GM19240 (cell line): ENCODE measurements around the gene CDC42BPA.
"Not testable (repeated sequence)": the region's sequence is repeated elsewhere in the genome, so short reads cannot be mapped to it uniquely, and the experiment has no call there.

Experiments
- DNase-seq: peaks from one replicate; pipeline ENCODE4 v3.0.0; 2011; ENCODE audit warnings: low spot score; ENCODE audit not compliant: insufficient read length

Gene CDC42BPA, protein sequence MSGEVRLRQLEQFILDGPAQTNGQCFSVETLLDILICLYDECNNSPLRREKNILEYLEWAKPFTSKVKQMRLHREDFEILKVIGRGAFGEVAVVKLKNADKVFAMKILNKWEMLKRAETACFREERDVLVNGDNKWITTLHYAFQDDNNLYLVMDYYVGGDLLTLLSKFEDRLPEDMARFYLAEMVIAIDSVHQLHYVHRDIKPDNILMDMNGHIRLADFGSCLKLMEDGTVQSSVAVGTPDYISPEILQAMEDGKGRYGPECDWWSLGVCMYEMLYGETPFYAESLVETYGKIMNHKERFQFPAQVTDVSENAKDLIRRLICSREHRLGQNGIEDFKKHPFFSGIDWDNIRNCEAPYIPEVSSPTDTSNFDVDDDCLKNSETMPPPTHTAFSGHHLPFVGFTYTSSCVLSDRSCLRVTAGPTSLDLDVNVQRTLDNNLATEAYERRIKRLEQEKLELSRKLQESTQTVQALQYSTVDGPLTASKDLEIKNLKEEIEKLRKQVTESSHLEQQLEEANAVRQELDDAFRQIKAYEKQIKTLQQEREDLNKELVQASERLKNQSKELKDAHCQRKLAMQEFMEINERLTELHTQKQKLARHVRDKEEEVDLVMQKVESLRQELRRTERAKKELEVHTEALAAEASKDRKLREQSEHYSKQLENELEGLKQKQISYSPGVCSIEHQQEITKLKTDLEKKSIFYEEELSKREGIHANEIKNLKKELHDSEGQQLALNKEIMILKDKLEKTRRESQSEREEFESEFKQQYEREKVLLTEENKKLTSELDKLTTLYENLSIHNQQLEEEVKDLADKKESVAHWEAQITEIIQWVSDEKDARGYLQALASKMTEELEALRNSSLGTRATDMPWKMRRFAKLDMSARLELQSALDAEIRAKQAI (N-terminal part only)

DNA sequence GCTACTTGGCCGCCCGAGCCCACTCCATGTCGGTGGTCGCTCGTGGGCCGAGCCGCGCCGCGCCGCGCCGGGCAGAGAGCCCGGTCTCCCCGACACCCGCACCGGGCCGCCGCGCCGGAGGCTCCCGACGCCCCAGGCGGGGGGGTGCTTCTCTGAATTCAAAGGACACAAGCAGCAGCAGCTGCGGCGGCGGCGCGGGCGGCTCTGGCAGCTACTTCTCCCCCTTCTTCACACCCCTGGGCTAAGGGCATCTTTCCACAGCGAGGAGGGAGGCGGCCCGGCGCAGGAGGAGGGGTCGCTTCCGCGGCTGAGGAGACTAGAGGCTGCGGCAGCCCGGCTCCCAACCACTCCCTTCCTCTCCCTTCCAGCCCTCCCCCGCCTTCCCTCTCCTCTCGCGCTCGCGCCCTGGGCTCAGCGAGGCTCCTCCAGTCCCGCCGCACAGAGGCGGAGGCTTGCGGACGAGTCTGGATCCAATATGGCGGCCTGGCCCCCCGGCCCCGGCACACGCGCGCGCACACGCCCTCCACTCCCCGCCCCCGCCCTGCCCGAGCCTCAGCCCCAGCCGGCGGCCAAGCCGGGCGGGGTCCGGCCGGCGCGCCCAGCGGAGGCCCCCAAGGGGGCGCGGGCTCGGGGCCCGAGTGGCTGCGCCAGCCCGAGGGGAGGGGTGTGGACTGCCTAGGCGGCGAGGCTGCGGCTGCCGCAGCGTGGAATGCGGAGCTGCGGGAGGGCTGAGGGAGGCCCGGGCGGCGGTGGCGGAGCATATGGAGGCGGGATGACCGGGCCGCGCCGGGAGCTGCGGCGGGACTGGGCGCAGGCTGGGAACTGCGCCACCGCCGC, at the start of gene CDC42BPA:
Gene CDC42BPA, minus strand, starts transcription at position 477 of the 837 bp plus-strand sequence. CDS start 1,310 bp downstream, outside the sequence.
- peak; percentile 23 for DNase-seq

DNA sequence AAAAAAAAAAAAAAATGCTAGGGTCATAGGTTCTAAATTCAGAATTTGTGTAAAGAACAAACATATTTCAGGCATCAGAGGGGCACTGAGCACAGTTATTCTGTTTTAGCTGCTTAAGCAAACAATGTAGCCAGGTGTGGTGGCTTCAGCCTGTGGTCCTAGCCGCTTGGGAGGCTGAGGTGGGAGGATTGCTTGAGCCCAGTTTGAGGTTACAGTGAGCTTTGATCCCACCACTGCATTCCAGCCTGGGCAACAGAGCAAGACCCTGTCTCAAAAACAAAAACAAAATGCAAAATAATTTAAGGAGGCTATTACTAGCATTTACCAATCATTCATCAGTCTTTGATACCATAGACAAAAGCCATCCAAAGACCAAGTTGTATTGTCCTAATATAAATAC, 49.7 kb upstream of the CDC42BPA start:
- DNase-seq = no peak

DNA sequence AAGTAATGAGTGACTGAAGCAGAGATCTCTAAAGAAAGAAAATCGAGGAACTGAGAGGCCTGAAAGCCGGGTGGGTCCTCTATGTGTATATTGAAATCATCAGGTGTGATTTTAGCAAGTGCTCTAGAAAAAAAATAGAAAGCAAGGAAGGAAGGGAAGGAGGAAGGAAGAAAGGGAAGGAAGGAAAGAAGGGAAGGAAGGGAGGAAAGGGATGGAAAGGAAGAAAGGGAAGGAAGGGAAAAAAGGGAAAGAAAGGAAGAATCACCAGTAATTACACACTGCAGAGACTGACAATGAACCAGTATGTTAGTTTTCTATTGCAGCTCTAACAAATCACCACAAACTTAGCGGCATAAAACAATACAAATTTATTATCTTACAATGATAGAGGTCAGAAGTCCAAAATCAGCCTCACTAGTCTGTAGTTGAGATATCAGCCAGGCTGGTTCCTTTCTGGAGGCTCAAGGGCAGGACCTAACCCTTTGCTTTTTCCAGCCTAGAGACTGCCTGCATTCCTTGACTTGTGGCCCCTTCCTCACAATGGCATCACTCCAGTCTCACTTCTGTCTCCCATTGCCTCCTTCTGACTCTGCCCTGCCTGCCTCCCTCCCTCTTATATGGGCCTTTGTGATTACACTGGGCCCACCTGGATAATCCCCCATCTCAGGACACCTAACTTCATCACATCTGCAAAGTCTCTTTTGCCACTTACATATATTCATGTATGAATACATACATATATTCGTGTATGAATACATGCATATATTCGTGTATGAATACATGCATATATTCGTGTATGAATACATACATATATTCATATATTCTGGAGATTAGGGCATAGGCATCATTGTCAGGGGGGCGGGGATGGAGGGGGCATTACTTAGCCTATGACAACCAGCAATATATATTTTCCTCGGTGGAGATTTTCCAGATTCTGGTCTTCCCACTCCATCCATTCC, 47.5 kb upstream of the CDC42BPA start:
- no peak for DNase-seq

DNA sequence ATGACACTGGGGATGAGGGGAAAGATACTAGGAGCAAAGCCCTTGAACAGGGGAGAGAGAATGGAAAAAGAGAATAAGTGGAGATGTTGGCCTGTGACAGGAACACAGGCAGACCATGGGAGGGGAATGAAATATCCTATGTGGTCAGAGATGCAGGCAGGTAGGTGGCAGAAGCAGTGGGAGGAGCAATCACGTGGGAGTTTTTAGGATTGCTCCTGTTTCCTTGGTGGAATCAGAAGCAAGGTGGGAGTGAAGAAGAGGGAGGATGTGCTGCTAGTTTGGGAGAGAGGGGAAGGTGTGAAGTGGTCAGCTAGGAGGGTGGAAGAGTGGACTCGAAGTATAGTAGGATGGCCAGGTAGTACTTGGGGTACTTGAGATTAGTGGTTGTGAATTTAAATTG, 46.4 kb upstream of the CDC42BPA start:
- no peak for DNase-seq

DNA sequence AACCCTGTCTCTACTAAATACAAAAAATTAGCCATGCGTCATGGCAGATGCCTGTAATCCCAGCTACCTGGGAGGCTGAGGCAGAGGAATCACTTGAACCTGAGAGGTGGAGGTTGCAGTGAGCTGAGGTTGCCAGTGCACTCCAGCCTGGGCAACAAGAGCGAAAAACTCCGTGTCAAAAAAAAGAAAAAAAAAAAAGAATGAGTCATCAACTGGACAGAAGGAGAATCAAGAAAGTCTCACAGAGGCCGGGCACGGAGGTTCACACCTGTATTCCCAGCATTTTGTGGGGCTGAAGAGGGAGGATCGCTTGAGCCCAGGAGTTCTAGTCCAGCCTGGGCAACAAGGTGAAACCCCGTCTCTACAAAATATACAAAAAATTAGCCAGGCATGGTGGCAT, 45.5 kb upstream of the CDC42BPA start:
- no peak for DNase-seq

DNA sequence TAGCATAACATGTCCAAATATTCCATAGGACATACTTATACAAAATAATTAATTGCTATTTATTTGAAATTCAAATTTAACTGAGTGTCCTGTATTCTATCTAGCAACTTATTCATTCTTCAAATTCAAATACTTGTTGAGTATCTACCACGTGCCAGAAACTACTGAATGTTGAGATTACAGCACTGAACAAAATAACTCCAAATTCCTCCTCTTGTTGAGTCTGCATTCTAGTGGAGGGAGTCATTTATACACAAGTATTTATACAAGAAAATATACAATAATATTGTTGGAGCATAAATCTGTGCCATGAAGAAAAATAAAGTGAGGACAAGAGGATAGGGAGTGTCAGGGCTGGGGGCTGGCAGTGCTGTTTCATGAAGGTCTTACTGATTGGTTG, 43.7 kb upstream of the CDC42BPA start:
- DNase-seq = no peak

DNA sequence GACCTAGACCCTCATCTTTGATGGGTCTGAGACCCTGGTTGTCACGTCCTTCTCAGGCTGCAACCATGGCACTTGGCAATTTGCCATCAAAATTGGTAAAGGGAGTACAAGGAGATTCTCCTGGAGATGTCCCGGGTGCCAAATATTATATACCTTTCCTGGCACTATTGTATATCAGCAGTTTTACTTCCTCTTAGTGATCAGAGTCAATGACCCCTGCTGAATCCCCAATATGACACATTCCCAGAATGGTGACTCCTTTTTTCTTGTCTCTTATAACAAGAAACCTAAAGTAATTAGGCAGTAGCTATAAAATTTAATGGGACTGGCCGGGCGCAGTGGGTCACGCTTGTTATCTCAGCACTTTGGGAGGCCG, 39.6 kb upstream of the CDC42BPA start:
- no peak for DNase-seq

DNA sequence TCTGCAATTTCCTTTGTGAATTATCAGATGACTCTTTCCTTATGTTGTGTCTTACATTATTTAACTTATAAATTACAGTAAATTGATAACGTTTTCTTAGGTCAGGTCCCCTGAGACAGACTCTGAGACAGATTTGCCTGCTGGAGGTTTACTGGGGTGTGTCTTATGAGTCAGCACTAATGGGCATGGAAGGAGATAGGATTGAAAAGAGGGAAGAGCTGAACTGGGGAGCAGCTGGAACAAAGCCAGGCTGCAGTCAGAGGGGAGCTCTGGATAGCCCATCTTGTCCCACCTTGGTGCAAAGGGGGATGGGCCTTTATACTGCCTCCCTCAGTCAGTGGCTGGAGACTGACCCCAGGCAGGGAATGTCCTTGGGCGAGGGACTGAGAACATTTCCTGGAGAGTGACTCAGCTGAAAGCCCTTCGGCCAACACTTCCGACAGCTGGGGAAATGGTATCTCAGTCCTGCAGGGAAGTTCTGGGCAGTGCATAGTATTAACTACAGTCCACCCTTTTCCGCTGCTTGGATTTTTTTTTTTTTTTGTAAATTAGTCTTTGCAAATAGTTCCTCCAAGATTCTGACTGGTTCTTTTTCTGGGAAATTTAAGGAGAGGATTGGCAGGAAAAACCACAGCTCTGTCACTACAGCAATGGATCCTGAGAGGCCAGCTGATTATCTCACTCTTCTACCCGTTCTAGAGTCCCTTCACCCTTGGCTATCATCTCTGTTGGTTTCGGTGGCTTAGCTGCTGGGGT, 39.1 kb upstream of the CDC42BPA start:
- DNase-seq = no peak

DNA sequence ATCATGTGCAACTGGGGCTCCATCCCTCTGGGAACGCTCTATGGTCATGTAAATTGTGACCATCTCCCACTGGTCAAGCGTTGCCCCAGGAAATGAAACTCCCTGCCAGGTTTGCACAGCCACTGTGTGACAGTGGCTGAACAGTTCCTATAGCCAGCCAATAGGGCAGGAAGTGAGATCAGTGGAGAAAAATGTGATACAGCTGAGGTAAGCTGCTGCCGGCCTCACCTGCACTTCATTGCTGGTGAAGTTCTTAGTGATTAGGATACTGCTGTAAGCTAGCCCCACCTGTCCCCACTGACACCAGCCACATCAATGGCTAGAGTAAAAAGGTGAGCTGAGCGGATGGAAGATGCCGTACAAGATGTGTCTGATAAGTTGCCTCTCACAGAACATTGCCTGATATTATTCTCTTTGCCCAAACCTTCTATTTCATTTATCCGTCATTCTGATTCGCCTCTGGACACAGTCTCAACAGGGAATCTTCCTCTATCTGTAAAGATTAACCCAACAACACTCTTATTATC, 38.4 kb upstream of the CDC42BPA start:
- no peak for DNase-seq

DNA sequence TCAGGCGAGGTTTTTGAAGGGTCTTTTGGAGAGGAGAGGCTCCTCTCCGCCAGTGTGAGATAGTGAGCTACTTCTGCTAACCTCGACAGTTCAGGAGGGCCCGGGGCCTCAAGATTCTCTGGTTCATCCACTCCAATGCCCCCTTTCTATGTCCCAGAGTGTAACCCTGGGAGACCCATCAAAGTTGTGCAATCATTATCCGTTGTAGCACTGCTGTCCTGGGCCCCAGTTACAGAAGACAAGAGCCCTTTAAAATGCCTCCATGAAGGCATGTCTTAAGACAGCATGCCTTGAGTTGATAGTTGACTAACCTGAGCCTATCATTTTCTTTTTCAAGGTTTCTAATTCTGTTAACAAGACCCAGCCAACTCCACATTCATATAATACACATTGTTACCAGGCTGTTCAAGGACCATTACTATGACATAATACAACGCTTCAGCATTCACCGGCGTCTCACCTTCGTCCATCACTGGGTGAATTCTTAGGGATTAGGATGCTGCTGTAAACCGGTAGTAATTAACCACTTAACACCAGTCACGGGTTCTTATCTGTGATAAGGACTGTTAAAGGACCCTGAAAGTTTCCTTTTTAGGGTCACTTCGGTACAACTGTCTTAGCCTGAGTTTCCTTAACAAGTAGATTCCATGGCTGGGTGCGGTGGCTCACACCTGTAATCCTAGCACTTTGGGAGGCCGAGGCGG, 37.4 kb upstream of the CDC42BPA start:
- DNase-seq = no peak

DNA sequence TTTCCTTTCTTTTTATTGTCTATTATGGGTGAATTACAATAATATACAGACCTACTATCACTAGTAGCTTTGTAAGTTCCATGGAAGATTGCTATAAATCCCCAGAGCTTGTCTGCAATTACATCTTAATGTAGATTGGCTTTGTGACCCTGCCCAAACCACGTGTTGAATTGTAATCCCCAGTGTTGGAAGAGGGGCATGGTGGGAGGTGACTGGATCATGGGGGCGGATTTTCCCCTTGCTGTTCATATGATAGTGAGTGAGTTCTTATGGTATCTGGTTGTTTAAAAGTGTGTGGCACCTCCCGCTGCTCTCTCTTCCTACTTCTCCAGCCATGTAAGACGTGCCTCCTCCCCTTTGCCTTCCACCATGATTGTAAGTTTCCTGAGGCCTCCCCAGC, 34.9 kb upstream of the CDC42BPA start:
- no peak for DNase-seq

DNA sequence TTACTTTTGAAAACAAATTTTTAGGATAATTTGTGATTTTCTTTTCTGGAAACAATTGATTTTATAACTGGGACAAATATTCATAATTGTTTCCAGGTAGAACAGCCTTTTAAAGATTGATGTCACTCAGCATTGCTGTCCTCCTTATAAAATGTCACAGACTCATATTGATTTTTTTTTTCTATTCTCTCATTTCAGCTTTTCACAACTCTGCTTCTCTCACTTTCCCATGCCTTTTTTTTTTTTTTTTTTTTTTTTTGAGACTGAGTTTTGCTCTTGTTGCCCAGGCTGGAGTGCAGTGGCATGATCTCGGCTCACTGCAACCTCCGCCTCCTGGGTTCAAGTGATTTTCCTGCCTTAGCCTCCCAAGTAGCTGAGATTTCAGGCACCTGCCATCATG, 33.9 kb upstream of the CDC42BPA start:
- DNase-seq = not testable (repeated sequence)

DNA sequence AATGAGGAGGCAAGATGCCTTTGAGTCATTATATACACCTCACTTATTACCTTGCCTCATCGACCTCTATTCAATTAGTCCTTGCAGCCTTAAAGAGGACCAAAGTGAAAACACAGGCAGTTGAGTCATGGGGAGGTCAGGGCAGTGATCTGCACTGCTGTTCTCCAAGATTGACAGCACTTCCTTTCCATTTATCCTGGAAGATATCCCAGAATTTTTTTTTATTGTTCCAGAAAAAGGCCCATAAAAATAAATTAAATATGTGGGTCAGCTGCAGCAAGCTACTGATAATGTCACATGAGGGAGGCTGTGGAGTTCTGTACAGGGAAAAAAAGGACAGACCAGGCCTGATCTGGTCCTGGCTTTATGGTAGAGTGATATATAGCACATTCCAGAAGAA, 33.2 kb upstream of the CDC42BPA start:
- DNase-seq = no peak

DNA sequence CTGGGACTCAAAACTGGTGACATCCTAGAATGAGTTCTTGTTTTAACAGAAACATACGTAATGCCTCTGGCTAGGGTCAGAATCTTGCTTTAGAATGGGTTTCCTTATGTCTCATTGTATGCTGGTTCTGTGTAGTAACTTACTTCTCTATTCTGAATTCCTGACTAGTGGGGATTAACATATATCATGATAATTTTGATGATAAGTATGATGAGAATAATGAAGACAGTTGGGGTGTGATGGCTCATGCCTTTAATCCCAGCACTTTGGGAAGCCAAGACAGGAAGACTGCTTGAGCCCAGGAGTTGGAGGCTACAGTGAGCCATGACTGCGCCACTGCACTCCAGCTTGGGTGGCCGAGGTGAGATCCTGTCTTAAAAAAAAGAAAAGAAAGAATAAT, 31.7 kb upstream of the CDC42BPA start:
- no peak for DNase-seq

DNA sequence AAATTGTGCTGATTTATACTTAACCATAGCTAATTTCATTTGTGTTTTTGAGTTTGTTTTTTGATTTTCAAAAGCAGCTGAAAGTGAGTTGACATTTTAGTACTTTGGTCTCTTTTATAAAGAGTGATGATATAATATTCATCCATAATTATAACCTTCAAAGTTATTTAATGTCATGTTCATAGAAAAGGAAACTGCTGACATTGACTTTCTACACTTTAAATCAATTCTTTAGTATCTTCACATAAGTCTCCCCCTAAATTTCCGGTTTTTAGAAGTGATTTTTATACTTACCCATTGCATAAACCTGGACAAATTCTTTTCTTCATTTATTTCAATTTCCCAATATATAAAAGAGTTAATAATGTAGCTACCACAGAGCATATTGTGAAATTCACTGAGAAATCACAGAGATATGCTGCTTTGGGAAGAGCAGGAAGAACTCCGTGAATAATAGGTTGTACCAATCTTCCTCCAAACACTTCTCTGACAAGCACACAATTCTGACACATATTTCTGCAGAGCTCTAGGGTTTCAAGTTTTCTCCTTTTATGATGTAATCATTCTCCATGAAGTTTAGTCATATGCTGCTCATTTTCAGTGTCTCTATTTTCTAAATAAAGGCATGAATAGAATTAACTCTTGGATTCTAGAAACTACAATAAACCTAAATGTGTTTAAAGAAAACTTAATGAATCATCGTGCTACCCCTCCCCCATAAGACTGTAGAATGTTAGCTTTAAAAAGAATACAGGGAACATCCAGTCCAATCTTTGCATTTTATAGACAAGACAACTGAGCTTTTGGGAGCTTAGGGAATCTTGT, 25.6 kb upstream of the CDC42BPA start:
- no peak for DNase-seq

DNA sequence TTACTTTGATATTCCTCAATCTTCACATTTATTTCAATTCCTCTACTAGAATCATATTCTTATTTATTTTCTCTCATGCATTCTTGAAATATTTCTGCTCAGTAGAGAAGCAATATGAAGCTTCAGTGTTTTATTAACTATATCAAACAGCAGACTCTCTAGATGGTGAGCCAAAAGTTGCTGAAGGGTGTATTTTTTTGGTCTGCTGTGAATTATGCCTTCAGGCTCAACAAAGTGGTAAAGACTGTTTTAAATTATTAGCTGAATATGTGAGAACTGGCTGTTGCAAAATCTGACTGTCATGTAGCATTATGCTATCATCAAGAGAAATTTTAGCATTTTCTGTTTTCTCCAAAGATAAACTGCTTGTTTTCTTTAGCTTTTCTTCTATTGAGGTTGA, 24.9 kb upstream of the CDC42BPA start:
- no peak for DNase-seq

DNA sequence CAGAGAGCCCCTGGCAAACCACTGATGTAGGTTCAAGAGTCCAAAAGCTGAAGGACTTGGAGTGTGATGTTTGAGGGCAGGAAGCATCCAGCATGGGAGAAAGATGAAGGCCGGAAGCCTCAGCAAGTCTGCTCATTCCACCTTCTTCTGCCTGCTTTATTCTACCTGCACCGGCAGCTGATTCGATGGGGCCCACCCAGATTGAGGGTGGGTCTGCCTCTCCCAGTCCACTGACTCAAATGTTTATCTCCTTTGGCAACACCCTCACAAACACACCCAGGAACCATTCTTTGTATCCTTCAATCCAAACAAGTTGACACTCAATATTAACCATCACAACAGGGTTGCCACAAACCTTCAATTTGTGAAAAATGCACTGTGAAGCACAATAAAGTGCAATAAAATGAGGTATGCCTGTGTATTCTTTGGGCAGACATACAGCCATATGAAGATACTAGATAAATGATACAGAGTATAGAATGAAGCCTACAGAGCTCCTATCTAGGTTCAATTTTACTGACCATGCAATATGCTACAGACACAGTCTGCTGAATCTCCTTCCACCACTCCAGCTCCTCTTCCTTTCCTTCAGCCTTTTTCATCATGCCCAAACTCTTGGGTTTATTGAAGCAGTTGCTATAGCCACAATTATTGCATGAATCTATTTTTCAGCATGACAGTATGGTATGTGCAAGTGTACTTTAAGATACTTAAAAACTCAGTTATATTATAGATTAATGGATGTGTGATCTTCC, 24.0 kb upstream of the CDC42BPA start:
- DNase-seq = no peak
